H1 (cell line): ENCODE results near the gene GYPC. TPM values are rescaled to one million over a fixed set of nuclear protein-coding genes. Genes with fewer than 3 reads are reported as not detected.
A peak's percentile ranks its signal among the peaks of the same experiment; 100 is the strongest.

ENCODE experiments used
- CTCF ChIA-PET: fragments of 300-600 bp; sonication (Branson Sonifier 250); formaldehyde crosslinking; loops from one replicate; lab custom pipeline; 2021; ENCODE audit not compliant: partially characterized antibody; lab: Charles Lee
- POLR2A ChIA-PET: fragments of 300-600 bp; sonication (Branson Sonifier 250); formaldehyde crosslinking; loops from one replicate; lab custom pipeline; 2021; ENCODE audit warnings: inconsistent platforms; ENCODE audit not compliant: partially characterized antibody; lab: Charles Lee
- DNase-seq, 2 experiments: peaks; one replicate each; pipeline versions ENCODE4 v3.0.0 to v3.0.0-alpha.2; 2010 to 2022; ENCODE audit warnings: low spot score in 2 of 2, low read depth in 1 of 2, mixed read lengths in 1 of 2
- FAIRE-seq: peaks from 2 replicates; lab custom pipeline; 2011; peaks lifted over from hg19 to GRCh38; lab: Jason Lieb, UNC
- H2AFZ ChIP-seq: 2 replicates; pipeline ENCODE4 v1.8.1; 2012; ENCODE audit warnings: low read length, inconsistent platforms
- H2AK5ac ChIP-seq: 2 replicates; pipeline ENCODE4 v1.6.1; 2013; ENCODE audit warnings: low read depth, low read length
- H2BK120ac ChIP-seq: replicated peaks from 2 replicates; pipeline ENCODE3; 2013; ENCODE audit warnings: low read depth, low read length, inconsistent platforms
- H2BK12ac ChIP-seq: 2 replicates; pipeline ENCODE4 v1.6.1; 2013; ENCODE audit warnings: low read depth, low read length
- H2BK15ac ChIP-seq: 2 replicates; pipeline ENCODE4 v1.6.1; 2013; ENCODE audit warnings: low read length
- H2BK20ac ChIP-seq: 2 replicates; pipeline ENCODE4 v1.6.1; 2013; ENCODE audit warnings: low read length
- H2BK5ac ChIP-seq: 2 replicates; pipeline ENCODE4 v1.6.1; 2013; ENCODE audit warnings: low read depth, low read length
- H3K14ac ChIP-seq: 2 replicates; pipeline ENCODE4 v1.6.1; 2013; ENCODE audit warnings: inconsistent platforms; ENCODE audit not compliant: insufficient read length
- H3K18ac ChIP-seq: 2 replicates; pipeline ENCODE4 v1.6.1; 2013; ENCODE audit warnings: low read length; ENCODE audit errors: extremely low read depth
- H3K23ac ChIP-seq: 2 replicates; pipeline ENCODE4 v1.6.1; 2013; ENCODE audit warnings: inconsistent platforms; ENCODE audit not compliant: insufficient read length
- H3K23me2 ChIP-seq: 2 replicates; pipeline ENCODE4 v1.6.1; 2013; ENCODE audit warnings: low read depth, low read length
- H3K27ac ChIP-seq: 2 replicates; pipeline ENCODE4 v1.6.1; 2011; ENCODE audit warnings: low read depth, low read length, inconsistent platforms
- H3K27me3 ChIP-seq, 4 experiments: replicated peaks in 1 of 4; 1 replicate in 1 of 4; 2 replicates in 3 of 4; pipeline versions ENCODE4 v1.6.1 to v1.8.1; 2011 to 2013; ENCODE audit warnings: low read length in 3 of 4, mild to moderate bottlenecking in 3 of 4, inconsistent platforms in 2 of 4, mixed read lengths in 2 of 4, moderate library complexity in 1 of 4; ENCODE audit not compliant: control insufficient read depth in 3 of 4, insufficient read depth in 3 of 4; ENCODE audit errors: extremely low read depth in 1 of 4
- H3K36me3 ChIP-seq, 4 experiments: 2 replicates each; pipeline versions ENCODE4 v1.6.1 to v1.8.1; 2011 to 2013; ENCODE audit warnings: mild to moderate bottlenecking in 4 of 4, low read length in 3 of 4, moderate library complexity in 2 of 4, control low read depth in 1 of 4, inconsistent platforms in 1 of 4; ENCODE audit not compliant: insufficient read depth in 4 of 4, control insufficient read depth in 2 of 4
- H3K4ac ChIP-seq: replicated peaks from 2 replicates; pipeline ENCODE3; 2013; ENCODE audit warnings: low read length, low read depth, mixed read lengths, inconsistent platforms; ENCODE audit not compliant: insufficient read length
- H3K4me1 ChIP-seq, 4 experiments: replicated peaks in 1 of 4; 1 replicate in 1 of 4; 2 replicates in 3 of 4; pipeline versions ENCODE4 v1.6.1 to v1.8.1; 2011 to 2013; ENCODE audit warnings: low read length in 3 of 4, inconsistent platforms in 2 of 4, mixed read lengths in 1 of 4; ENCODE audit not compliant: insufficient read depth in 4 of 4, control insufficient read depth in 3 of 4
- H3K4me2 ChIP-seq, 2 experiments: 2 replicates each; pipeline versions ENCODE4 v1.6.1 to v1.8.1; 2011 to 2013; ENCODE audit warnings: low read depth in 2 of 2, low read length in 2 of 2, control low read depth in 1 of 2, inconsistent platforms in 1 of 2, mild to moderate bottlenecking in 1 of 2; ENCODE audit not compliant: insufficient read depth in 1 of 2
- H3K4me3 ChIP-seq, 4 experiments: fragments of 200-600, 300-600 bp in 1 of 4; sonication (generic), shearing (Covaris generic), sonication (Bioruptor Twin) in 1 of 4; 2 replicates each; pipeline versions ENCODE4 v1.5.1 to v1.8.1; 2011 to 2016; ENCODE audit warnings: low read length in 4 of 4, low read depth in 3 of 4, control low read depth in 2 of 4, inconsistent platforms in 2 of 4, mild to moderate bottlenecking in 2 of 4, mixed read lengths in 1 of 4, moderate library complexity in 1 of 4; ENCODE audit not compliant: insufficient read depth in 2 of 4; ENCODE audit errors: extremely low read depth in 1 of 4
- H3K56ac ChIP-seq: replicated peaks from 2 replicates; pipeline ENCODE3; 2013; ENCODE audit warnings: low read depth, mild to moderate bottlenecking, mixed read lengths, low read length, inconsistent platforms; ENCODE audit not compliant: insufficient read length
- H3K79me1 ChIP-seq: 2 replicates; pipeline ENCODE4 v1.6.1; 2013; ENCODE audit warnings: low read depth, low read length, control low read depth
- H3K79me2 ChIP-seq, 2 experiments: 2 replicates each; pipeline versions ENCODE4 v1.6.1 to v1.8.1; 2012 to 2013; ENCODE audit warnings: low read length in 2 of 2, mild to moderate bottlenecking in 2 of 2, inconsistent platforms in 1 of 2; ENCODE audit not compliant: insufficient read depth in 2 of 2, control insufficient read depth in 1 of 2
- H3K9ac ChIP-seq, 4 experiments: replicated peaks in 1 of 4; 1 replicate in 1 of 4; 2 replicates in 3 of 4; pipeline versions ENCODE4 v1.6.1 to v1.8.1; 2011 to 2013; ENCODE audit warnings: low read depth in 3 of 4, low read length in 3 of 4, control low read depth in 2 of 4, mild to moderate bottlenecking in 2 of 4, moderate library complexity in 2 of 4, inconsistent platforms in 1 of 4; ENCODE audit errors: extremely low read depth in 1 of 4
- H3K9me3 ChIP-seq, 2 experiments: 2 replicates each; pipeline versions ENCODE4 v1.6.1 to v1.8.1; 2012 to 2013; ENCODE audit warnings: mild to moderate bottlenecking in 2 of 2, moderate library complexity in 2 of 2, control low read depth in 1 of 2, inconsistent platforms in 1 of 2, low read depth in 1 of 2, low read length in 1 of 2, mixed read lengths in 1 of 2; ENCODE audit not compliant: insufficient read depth in 2 of 2
- H4K20me1 ChIP-seq, 2 experiments: replicated peaks in 1 of 2; 2 replicates each; pipeline versions ENCODE3 to v1.8.1; 2011 to 2013; ENCODE audit warnings: inconsistent platforms in 2 of 2, low read length in 2 of 2, mild to moderate bottlenecking in 1 of 2; ENCODE audit not compliant: insufficient read depth in 2 of 2, control insufficient read depth in 1 of 2
- H4K5ac ChIP-seq: 2 replicates; pipeline ENCODE4 v1.6.1; 2013; ENCODE audit warnings: low read length, low read depth, mixed read lengths, inconsistent platforms; ENCODE audit not compliant: insufficient read length
- H4K8ac ChIP-seq: 2 replicates; pipeline ENCODE4 v1.8.0; 2013; ENCODE audit warnings: mild to moderate bottlenecking, moderate library complexity, low read length, inconsistent platforms; ENCODE audit not compliant: insufficient read depth; ENCODE audit errors: extremely low read depth
- H4K91ac ChIP-seq: replicated peaks from 2 replicates; pipeline ENCODE3; 2013; ENCODE audit warnings: low read length, mixed read lengths, inconsistent platforms; ENCODE audit not compliant: insufficient read length
- MAX ChIP-seq: IDR thresholded peaks from 2 replicates; pipeline ENCODE4 v1.6.1; 2012; ENCODE audit warnings: inconsistent platforms
- POLR2AphosphoS5 ChIP-seq: IDR thresholded peaks from 2 replicates; pipeline ENCODE4 v1.6.1; 2011; ENCODE audit warnings: low read depth, low read length
- RXRA ChIP-seq: IDR thresholded peaks from 2 replicates; pipeline ENCODE4 v1.6.1; 2011; ENCODE audit warnings: low read depth, mild to moderate bottlenecking, low read length, moderate library complexity; ENCODE audit not compliant: insufficient read depth
- SAP30 ChIP-seq: fragments of 300-600 bp; sonication (generic); IDR thresholded peaks from 2 replicates; pipeline ENCODE4 v1.7.1; 2012; ENCODE audit warnings: low read length, moderate library complexity, mild to moderate bottlenecking, inconsistent platforms; ENCODE audit not compliant: insufficient read depth, insufficient replicate concordance
- SIX5 ChIP-seq: IDR thresholded peaks from 2 replicates; pipeline ENCODE4 v1.6.1; 2011; ENCODE audit warnings: mild to moderate bottlenecking, low read depth, low read length
- TBP ChIP-seq: IDR thresholded peaks from 2 replicates; pipeline ENCODE4 v1.6.1; 2011; ENCODE audit warnings: low read depth, low read length, improper control_type of control experiment
- WGBS, 2 experiments: shearing (Covaris generic) in 1 of 2; methylation state at CpG; one replicate each; pipeline versions ENCODE4 v1.1.6 to v1.1.7; 2013 to 2015; ENCODE audit warnings: low lambda C conversion rate in 2 of 2, mixed read lengths in 2 of 2, inconsistent platforms in 1 of 2, low coverage in 1 of 2, missing lambda C conversion rate in 1 of 2; ENCODE audit not compliant: insufficient replicate concordance in 2 of 2, insufficient coverage in 1 of 2, insufficient read length in 1 of 2; ENCODE audit errors: extremely low coverage in 1 of 2, missing lambda C conversion rate in 1 of 2; 5-methylcytosine and 5-hydroxymethylcytosine counted together
- polyA plus RNA-seq, 7 experiments: library from polyadenylated mRNA; depleted of rRNA in 3 of 7; stranded (reverse) in 5 of 7; unstranded in 2 of 7; fragments of >200 nt in 5 of 7; fragments of 200-250 nt in 2 of 7; gene quantifications; 1 replicate in 5 of 7; 2 replicates in 1 of 7; 4 replicates in 1 of 7; pipeline versions ENCODE4 v1.2.1 to v1.2.3, GENCODE V29; 2011 to 2013; ENCODE audit warnings: missing spikeins in 2 of 7, mixed read lengths in 2 of 7
- total RNA-seq: library from RNA; stranded (reverse); fragmentation: NEBNext Ultra II Directional; extraction: Animal tissue kit (Norgen Biotek cat#: 25700); gene quantifications from 2 replicates; pipeline ENCODE4 v1.2.1, GENCODE V29; 2021

The GYPC gene
- total and polyA plus RNA-seq, 2 of the 8 experiments (the other 6 are each of a cell fraction or from before 2014, with no cell fraction given) = 26.8 to 53.6 TPM

- DNase-seq (peak in 1 of 2 experiments; percentile 6), FAIRE-seq (no peak)
- Histone ChIP-seq H3K27me3 (no peaks in the 10 kb centered on the region), H3K4me1 (peaks cover 0 to 5% (median 0%) of the 10 kb centered on the region in 4 experiments; a peak in 1 of 7 replicates), H3K27ac (no peak overlapping the region), H2BK5ac (no peak overlapping the region), H4K20me1 (no peaks in the 10 kb centered on the region), H4K8ac (no peak overlapping the region), H2BK120ac (no peak overlapping the region), H3K9me3 (0 out of 4 replicates have a peak, but pooled peaks cover 0 to 2% of the 10 kb centered on the region in 2 experiments), H3K79me1 (no peaks in the 10 kb centered on the region), H3K4me2 (no peak overlapping the region), H3K18ac (no peak overlapping the region), H4K91ac (no peak overlapping the region), H3K23me2 (no peaks in the 10 kb centered on the region), H3K9ac (no peak overlapping the region), H2BK20ac (no peak overlapping the region), H2AFZ (no peak overlapping the region), H2AK5ac (no peak overlapping the region), H3K23ac (no peak overlapping the region), H3K79me2 (no peaks in the 10 kb centered on the region), H2BK12ac (no peak overlapping the region), H3K4me3 (no peak overlapping the region), H4K5ac (no peak overlapping the region), H3K36me3 (no peaks in the 10 kb centered on the region), H3K14ac (no peak overlapping the region), H3K4ac (no peak overlapping the region), H2BK15ac (no peak overlapping the region), H3K56ac (no peak overlapping the region)
- CTCF ChIA-PET = interaction anchor here (0.6 to 1.9 kb wide), 7 partner anchors 8 to 1479 kb away, joined by 3 to 7 read pairs (median 3); no protein-coding TSS in a partner anchor
- POLR2A ChIA-PET = interaction anchor here (1.1 kb wide), 1 partner anchor 23 kb away, joined by 3 read pairs; no protein-coding TSS in a partner anchor
- 85% methylated on average over 1 of the region's 1 CpG; no CpG with 5 or more reads in 1 of the 2 experiments for WGBS, 2 experiments
- no peak for TF ChIP-seq MAX
- TF ChIP-seq POLR2AphosphoS5 = no peak
- TF ChIP-seq TBP = no peak
- no peak for TF ChIP-seq SAP30
- TF ChIP-seq RXRA = no peak
- TF ChIP-seq SIX5 = no peak
Measured at GRCh38 chr2:126707191-126707590, 51.2 kb downstream of the GYPC start.
